Stimulated activated effector memory CD8-positive, alpha-beta T cell treated with anti-CD3 and anti-CD28 coated beads, Interleukin-12 subunit alpha, Interleukin-12 subunit beta, amount 100 ng/mL, for 72 hours (primary cell): ENCODE measurements around the gene ERN1.

ENCODE experiments used
- ATAC-seq: fragments of 150-1000 bp; cut with Tn5 transposase; 2 replicates; pipeline ENCODE4 v1.10.0; 2021
- DNase-seq, 2 donors: peaks; one replicate each; pipeline ENCODE4 v3.0.0; 2021 to 2022; ENCODE audit warnings: low spot score in 2 of 2
- H3K27ac Mint-ChIP-seq: one replicate; pipeline ENCODE4 v1.8.0; 2022; ENCODE audit warnings: mild to moderate bottlenecking, mixed read lengths
- H3K36me3 Mint-ChIP-seq: one replicate; pipeline ENCODE4 v1.8.0; 2022; ENCODE audit warnings: mild to moderate bottlenecking, mixed read lengths
- H3K4me1 Mint-ChIP-seq: one replicate; pipeline ENCODE4 v1.8.0; 2022; ENCODE audit warnings: mixed read lengths
- H3K4me3 Mint-ChIP-seq: one replicate; pipeline ENCODE4 v1.8.0; 2022; ENCODE audit warnings: mild to moderate bottlenecking, mixed read lengths
- H3K9me3 Mint-ChIP-seq: one replicate; pipeline ENCODE4 v1.8.0; 2022; ENCODE audit warnings: mixed read lengths

The ERN1 gene

DNA sequence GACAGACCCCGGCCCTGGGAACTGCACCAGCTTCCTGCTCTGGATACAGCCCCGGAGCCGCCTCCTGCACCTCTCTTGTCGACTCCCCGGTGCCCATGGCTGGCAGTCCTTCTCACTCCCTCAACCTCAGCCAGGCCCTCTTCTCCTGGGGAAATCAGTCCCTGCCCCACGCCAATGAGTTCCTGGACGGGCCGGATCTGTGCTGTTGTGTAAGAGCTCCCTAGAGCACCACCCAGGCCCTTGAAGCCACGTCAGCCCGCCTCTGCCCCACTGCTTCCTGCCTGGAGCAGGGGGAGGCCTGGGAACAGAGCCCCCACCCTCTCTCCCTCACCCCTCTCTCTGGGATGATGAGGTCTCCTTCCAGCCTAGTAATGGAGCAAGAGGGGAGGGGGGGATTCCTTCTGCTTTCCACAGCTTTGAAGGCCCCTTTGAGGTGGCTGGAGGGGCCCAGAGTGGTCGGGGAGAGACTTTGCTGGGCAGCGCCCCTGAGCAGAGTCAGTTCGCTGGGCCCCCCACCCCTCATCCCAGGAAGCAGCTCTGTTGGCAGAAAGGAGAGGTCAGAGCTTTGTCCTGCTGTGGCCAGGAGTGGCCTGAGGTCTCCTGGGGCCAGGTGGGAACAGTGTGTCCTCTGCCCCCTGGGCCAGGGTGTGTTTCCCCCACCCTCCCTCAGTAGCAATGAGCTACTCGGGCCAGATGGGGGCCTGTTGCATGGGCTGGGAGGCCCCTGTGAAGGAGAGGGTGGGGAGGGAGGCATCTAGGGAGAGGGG, 128.0 kb downstream of the ERN1 start:
- ATAC-seq: no peak
- Mint-ChIP-seq H3K27ac (peak overlapping the region; percentile 34), H3K4me1 (peaks cover 59% of the 10 kb centered on the region), H3K9me3 (no peaks in the 10 kb centered on the region), H3K36me3 (peaks cover 50% of the 10 kb centered on the region), H3K4me3 (no peak overlapping the region)
- DNase-seq: no peak

DNA sequence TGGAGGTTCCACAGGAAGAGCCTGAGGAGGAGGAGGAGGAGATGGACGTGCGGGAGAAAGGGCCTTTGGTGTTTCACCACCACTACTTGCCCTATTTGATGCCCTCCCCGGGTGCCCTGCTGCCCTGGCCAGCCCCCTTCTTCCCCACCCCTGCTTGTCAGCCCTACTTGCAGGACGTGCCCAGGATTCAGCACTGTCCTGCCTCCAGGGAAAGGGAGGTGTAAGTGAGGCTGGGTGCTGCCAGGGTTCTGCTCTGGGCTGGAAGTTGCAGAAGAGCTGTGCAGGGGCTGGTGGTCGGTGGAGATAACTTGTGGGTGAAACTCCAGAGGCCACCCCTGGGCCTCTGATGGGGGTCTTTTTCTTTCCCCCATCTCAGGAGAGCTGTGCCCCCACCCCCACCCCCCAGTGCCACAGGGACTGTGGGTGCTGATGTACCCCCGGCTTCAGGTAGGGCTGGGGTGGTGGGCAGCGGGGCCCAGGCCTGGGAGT, 128.8 kb downstream of the ERN1 start:
- H3K4me1 Mint-ChIP-seq: peaks cover 55% of the 10 kb centered on the region
- H3K36me3 Mint-ChIP-seq: peaks cover 49% of the 10 kb centered on the region
- H3K4me3 Mint-ChIP-seq: no peak overlapping the region
- DNase-seq: no peak
- H3K9me3 Mint-ChIP-seq: no peaks in the 10 kb centered on the region
- peak overlapping the region; percentile 64 for H3K27ac Mint-ChIP-seq
- ATAC-seq: no peak

DNA sequence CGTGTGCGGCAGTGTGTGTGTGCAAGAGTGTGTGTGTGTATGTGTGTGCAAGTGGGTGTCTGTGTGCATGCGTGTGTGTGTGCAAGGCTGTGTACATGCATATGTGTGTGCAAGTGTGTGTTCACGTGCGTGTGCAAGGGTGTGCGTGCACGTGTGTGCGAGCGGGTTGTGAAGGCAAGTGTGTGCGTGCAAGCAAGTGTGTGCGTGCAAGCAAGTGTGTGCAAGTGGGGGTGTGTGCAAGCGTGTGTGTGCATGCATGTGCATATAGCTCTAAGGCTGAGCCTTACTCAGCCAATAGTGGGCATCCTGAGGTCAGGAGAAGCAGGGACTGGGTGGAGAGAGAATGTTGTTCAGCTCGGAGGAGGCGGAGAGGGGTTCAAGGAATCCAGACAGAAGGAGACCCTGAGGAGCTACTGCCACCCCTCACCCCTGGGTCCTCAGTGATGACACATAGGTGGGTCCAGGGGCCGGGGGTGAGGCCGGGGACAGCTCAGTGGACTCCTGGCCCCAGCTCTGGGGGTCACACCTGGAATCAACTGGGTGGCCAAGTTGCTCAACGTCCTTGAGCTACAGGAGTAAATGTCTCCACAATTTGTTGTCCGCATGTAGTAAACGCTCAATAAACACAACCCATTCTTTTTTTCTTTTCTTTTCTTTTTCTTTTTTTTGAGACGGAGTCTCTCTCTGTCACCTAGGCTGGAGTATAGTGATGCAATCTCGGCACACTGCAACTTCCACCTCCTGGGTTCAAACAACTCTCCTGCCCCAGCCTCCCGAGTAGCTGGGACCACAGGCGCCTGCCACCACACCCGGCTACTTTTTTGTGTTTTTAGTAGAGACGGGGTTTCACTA, 130.0 kb downstream of the ERN1 start:
- no peak for ATAC-seq
- H3K4me1 Mint-ChIP-seq: peaks cover 51% of the 10 kb centered on the region

DNA sequence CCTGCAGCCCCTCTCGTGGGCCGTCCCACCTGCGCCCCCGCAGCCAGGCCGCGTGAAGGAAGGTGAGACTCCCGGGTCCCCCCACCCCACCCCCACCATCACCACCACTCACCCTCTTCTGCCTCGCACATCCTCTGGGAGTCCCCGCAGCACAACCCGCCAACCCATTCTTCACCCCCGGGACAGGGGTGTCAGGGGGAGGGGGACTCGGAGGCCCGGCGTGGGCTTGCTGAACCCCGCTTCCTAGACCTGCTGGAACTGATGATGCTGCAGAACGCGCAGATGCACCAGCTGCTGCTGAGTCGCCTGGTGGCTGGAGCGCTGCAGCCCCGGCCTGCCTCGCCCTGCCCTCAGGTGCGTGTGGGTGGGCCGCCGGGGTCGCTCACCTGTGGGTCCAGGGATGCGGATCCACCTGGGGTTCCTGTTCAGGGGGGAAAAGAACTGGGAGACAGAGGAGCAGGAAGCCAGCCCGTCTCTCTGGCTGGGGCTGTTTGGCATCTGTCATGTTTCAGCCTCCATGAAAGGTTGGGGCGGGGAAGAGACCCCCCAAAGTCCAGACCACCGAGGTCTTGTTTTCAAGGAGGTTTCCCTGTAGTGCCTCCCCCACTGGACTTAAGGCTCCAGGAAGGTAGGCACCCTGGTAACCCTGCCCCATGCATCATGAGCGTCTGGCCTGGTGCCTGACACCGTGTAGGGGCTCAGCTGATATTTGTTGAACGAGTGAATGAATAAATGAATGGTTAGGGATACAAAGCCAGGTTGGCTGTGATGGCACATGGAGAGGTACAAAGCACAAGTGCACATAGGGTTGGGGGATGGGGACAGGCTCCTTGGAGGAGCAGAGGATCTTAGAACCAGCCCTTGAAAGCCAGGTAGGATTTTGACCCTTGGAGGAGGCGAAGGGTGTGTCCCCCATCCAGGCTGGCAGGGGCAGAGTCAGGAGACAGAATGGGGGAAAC, 130.9 kb downstream of the ERN1 start:
- DNase-seq (no peak), ATAC-seq (peak; percentile 48)
- H3K27ac Mint-ChIP-seq: peak overlapping the region; percentile 38
- peaks cover 53% of the 10 kb centered on the region for H3K4me1 Mint-ChIP-seq
- peaks cover 29% of the 10 kb centered on the region for H3K36me3 Mint-ChIP-seq
- peak overlapping the region; percentile 87 for H3K4me3 Mint-ChIP-seq
- no peaks in the 10 kb centered on the region for H3K9me3 Mint-ChIP-seq

More for the DNA sequence above, 130.0 kb downstream of the ERN1 start:
- peak overlapping the region; percentile 87 for H3K4me3 Mint-ChIP-seq
- DNase-seq: no peak
- no peaks in the 10 kb centered on the region for H3K9me3 Mint-ChIP-seq
- peak overlapping the region; percentile 64 for H3K27ac Mint-ChIP-seq
- H3K36me3 Mint-ChIP-seq: peaks cover 38% of the 10 kb centered on the region

DNA sequence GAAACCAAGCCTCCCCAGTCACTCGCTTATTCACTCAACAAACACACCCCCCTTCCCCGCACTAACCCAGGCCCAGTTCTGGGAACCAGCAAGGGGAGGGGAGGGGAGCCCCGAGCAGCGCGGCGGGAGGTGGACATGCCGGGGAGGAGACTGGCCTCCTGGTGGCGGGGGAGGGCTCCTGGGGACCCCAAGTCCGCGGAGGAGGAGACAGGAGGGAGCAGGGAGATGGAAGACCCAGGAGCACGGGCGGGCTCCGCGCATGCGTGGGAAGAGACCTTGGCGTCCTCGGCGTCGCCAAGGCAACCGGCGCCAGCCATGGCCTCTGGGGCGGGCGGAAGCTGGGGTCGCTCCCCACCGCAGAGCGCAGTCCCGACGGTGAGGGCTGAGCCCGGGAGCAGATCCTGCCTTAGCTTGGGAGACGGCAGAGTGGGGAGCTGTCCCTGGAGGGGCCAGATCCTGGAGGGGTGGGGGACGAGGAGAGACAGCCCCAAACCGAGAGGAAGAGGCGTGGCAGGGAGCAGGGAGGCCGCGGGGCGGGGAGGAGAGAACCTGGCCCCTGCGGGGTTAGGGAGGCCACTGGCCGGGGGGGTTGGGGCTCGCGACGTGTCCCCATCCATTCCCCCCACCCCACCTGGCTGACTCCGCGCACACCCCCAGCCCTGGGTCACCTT, 131.8 kb downstream of the ERN1 start, which contains the start of gene PRR29:
PRR29 (plus strand) TSS at position 302 of the 671 bp plus-strand sequence; CDS start at position 316, 14 bp downstream.
- H3K4me3 Mint-ChIP-seq: peak within 1 kb of the TSS; percentile 87
- H3K4me1 Mint-ChIP-seq: peaks cover 60% of the 10 kb centered on the region
- H3K36me3 Mint-ChIP-seq: peaks cover 26% of the 10 kb centered on the region
- H3K27ac Mint-ChIP-seq: peak within 1 kb of the TSS; percentile 38
- ATAC-seq (peak; percentile 78), DNase-seq (peak; percentile 66 to 88)
- H3K9me3 Mint-ChIP-seq: no peaks in the 10 kb centered on the region

DNA sequence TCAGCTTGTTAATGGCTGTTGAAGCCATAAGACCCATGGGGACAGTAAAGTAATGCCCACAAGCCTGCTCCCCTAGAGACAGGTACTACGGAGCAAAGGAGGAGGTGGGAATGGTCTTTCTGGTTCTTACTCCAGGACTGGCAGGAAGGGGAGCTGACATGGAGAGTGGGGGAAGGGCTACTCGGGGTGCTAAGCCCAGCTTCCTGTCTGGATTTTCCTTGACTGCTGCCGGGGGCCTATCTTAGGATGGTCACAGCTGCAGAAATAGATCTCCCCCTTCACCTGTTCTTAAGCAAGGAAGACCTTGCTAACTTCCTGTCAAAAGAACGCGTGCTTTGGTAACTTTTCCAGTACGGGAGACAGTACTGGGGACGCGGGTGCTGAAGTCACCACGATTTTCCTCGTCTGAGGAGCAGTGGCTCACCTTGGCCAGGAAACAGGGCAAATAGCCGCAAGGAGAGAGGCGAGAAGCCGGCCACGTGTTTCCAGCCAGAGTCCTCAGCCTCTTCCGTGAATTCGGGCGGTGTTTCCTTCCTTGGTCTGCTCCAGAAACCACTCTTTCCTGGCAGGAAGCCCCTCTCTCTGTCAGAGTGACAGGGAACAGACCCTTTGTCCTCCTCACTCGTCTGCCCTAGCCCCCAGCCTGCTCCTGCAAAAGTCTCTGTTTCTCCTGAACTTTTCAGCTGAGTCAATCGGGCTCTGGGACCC, 132.4 kb downstream of the ERN1 start:
- no peak for ATAC-seq
- Mint-ChIP-seq H3K36me3 (peaks cover 26% of the 10 kb centered on the region), H3K4me1 (peaks cover 66% of the 10 kb centered on the region), H3K27ac (peak overlapping the region; percentile 38), H3K4me3 (peak overlapping the region; percentile 87), H3K9me3 (no peaks in the 10 kb centered on the region)
- DNase-seq: no peak

DNA sequence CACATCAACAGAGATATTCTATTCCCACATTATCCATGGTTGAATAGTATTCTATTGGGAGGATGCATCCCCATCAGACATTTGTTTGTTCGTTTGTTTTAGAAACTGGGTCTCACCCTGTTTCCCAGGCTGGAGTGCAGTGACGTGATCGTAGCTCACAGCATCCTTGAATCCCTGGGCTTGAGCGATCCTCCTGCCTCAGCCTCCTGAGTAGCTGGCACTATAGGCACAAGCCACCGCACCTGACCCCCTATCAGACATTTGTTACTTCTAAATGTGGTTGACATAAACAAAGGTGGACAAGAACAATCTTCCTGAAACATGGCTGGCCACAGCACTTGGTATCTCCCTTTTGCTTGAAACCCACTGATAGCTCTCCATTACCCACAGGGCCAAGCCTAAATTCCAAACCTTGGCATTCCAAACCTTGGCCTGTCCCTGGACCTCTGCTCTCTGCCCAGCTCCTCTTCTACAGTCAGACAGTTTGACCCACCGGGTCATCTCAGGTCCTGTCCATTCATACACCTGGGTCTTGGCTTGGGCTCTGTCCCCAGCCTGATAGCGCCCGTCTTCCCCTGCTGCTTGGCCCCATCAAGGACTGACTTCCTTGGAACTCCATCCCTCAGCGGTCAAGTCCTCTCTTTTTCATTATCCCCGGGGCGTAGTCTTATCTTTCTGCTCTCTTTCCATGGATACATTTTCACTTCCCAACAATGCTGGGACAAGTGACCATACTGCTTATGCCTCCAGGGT, 133.3 kb downstream of the ERN1 start:
- peaks cover 26% of the 10 kb centered on the region for H3K36me3 Mint-ChIP-seq
- peak overlapping the region; percentile 87 for H3K4me3 Mint-ChIP-seq
- H3K9me3 Mint-ChIP-seq: no peaks in the 10 kb centered on the region
- ATAC-seq (no peak), DNase-seq (no peak)
- H3K4me1 Mint-ChIP-seq: peaks cover 75% of the 10 kb centered on the region
- H3K27ac Mint-ChIP-seq: peak overlapping the region; percentile 38

DNA sequence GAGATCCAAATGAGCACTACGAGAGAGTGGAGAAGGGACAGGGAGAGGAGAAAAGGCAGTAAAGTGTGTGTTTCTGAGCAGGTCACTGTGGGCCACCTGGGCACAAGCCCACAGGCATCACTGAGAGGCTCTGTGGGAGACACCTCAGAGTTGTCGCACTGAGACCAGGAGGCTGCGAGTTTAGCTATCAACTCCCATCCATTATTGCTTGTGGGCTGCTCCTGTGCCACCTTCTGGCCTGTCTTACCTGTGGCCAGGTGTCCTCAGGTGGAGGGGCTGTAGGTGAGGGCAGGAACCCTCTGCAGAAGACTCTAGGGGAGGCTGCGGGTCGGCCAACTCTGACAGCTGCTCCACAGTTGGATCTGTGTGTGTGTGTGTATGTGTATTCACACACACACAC, 134.3 kb downstream of the ERN1 start:
- H3K36me3 Mint-ChIP-seq: peaks cover 21% of the 10 kb centered on the region
- peak overlapping the region; percentile 33 for H3K27ac Mint-ChIP-seq
- DNase-seq (no peak), ATAC-seq (no peak)
- H3K4me1 Mint-ChIP-seq: peaks cover 79% of the 10 kb centered on the region
- no peak overlapping the region for H3K4me3 Mint-ChIP-seq
- no peaks in the 10 kb centered on the region for H3K9me3 Mint-ChIP-seq

DNA sequence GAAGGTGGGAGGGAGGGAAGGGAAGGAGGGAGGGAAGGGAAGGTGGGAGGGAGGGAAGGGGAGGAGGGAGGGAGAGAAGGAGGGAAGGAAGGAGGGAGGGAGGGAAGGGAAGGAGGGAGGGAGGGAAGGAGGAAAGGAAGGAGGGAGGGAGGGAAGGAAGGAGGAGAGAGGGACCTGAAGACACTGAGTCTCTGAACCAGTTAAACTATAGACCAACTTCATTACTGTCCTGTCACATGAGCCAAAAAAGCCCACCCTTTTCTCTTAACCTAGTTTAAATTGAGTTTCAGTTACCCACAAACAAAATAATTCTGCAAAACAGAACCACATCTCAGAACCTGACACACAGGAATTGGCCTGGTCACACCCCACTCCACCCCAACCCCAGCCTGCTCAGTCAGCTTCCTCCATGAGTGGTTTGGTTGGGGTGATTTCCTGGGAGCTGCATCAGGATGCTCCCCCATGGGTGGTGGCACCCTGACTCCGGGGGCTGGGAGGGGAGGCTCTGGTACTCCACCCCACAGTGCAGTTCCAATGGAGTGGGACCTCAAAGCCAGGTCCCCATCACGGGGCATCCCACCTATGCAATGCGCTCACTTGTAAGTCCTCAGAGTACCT, 136.5 kb downstream of the ERN1 start:
- ATAC-seq: peak; percentile 36
- Mint-ChIP-seq H3K36me3 (peaks cover 7% of the 10 kb centered on the region), H3K9me3 (no peaks in the 10 kb centered on the region), H3K27ac (peak overlapping the region; percentile 86), H3K4me1 (peaks cover 71% of the 10 kb centered on the region), H3K4me3 (no peak overlapping the region)
- no peak for DNase-seq

DNA sequence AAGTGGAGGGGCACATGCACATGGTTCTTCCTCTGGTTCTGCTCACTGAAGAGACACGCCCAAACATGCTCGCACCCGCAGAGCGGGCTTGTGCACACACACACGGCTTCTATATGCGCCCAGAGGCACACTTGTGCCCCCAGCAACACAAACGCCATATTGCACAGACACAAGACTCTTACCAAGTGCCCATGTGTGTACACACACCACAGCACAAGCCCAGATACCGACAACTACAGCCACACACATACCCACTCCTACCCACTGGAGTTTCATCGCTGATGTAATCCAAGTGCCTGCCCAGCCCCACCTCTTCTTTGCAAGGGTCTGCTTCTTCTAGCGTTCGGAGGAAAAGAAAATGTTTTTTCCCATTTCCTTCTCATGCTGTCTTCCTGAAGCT, 138.3 kb downstream of the ERN1 start:
- H3K4me3 Mint-ChIP-seq: peak overlapping the region; percentile 76
- H3K27ac Mint-ChIP-seq: peak overlapping the region; percentile 93
- no peaks in the 10 kb centered on the region for H3K36me3 Mint-ChIP-seq
- DNase-seq (no peak), ATAC-seq (no peak)
- H3K4me1 Mint-ChIP-seq: peaks cover 64% of the 10 kb centered on the region
- H3K9me3 Mint-ChIP-seq: no peaks in the 10 kb centered on the region

DNA sequence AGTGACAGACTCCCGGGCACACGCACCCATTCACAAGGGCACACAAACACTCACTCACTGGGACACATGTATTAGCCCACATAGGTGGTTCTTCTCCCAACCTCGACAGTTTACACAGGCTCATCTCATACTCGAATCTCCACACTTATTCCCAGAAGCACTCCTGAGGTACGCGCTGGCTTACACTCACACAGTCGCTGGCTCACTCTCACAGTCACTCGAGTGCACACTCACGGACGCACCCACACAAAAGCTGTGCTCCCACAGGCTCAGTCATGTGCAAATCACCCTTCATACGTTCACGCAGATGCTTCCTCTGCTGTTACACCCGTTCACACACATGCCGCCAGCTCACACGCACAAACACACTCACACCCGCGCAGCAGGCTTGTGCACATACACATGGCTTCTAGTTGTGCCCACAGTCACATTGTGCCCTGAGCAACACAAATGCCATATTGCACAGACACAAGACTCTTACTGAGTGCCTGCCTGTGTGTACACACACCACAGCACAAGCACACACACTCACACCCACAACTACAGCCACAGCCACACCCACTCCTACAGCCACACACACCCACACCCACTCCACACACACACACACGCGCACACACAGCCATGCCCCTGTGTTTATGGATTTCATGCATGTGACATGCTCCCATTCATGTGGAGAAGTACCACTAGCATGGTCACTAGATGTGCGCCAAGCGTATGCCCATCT, 140.2 kb downstream of the ERN1 start:
- H3K4me3 Mint-ChIP-seq: peak overlapping the region; percentile 76
- H3K27ac Mint-ChIP-seq: peak overlapping the region; percentile 93
- no peaks in the 10 kb centered on the region for H3K9me3 Mint-ChIP-seq
- H3K4me1 Mint-ChIP-seq: peaks cover 71% of the 10 kb centered on the region
- ATAC-seq (no peak), DNase-seq (no peak)
- peaks cover 10% of the 10 kb centered on the region for H3K36me3 Mint-ChIP-seq
